K562 (cell line): ENCODE results near the gene PKHD1. TPM values are rescaled to one million over a fixed set of nuclear protein-coding genes. Genes with fewer than 3 reads are reported as not detected.
A peak's percentile ranks its signal among the peaks of the same experiment; 100 is the strongest.

Experiments used
- ATAC-seq: fragments of 200-7000 bp; cut with Tn5 transposase; 3 replicates; pipeline ENCODE4 v1.9.1; 2020; ENCODE audit warnings: moderate library complexity
- BruUV-seq: library from RNA; stranded (reverse); fragments of 400-500 nt; replicated peaks from 2 replicates; lab custom pipeline; 2021; lab: Mats Ljungman, UMichigan
- CTCF ChIA-PET: fragments of 300-600 bp; formaldehyde crosslinking; extraction: SDS; loops from one replicate; lab custom pipeline; 2021; ENCODE audit warnings: low intra/inter-chr PET ratio; lab: Yijun Ruan, JAX
- POLR2A ChIA-PET: fragments of 300-600, 350-650 bp; sonication (Branson Sonifier 250); formaldehyde crosslinking; extraction: SDS; loops from one replicate; lab custom pipeline; 2021; ENCODE audit warnings: antibody characterized with exemption, inconsistent platforms; lab: Yijun Ruan, JAX
- DNase-seq, 4 experiments: peaks; one replicate each; pipeline versions ENCODE4 v3.0.0 to v3.0.0-alpha.2; 2011 to 2018; ENCODE audit warnings: low spot score in 3 of 4, mixed read lengths in 3 of 4; ENCODE audit errors: extremely low read depth in 1 of 4
- FAIRE-seq: peaks from 2 replicates; lab custom pipeline; 2011; peaks lifted over from hg19 to GRCh38; lab: Jason Lieb, UNC
- H2AFZ ChIP-seq: 2 replicates; pipeline ENCODE4 v1.6.0; 2011; ENCODE audit warnings: low read depth, low read length, control low read depth, inconsistent platforms
- H3K27ac ChIP-seq: fragments of 200-600 bp; 3 replicates; pipeline ENCODE4 v1.8.0; 2011; ENCODE audit warnings: low read depth, mild to moderate bottlenecking, control low read depth, inconsistent platforms, low read length, moderate library complexity, mixed read lengths; ENCODE audit errors: extremely low read depth
- H3K27me3 ChIP-seq, 2 experiments: fragments of 300-600 bp in 1 of 2; 2 replicates in 1 of 2; 3 replicates in 1 of 2; pipeline versions ENCODE4 v1.6.0 to v1.8.0; 2011; ENCODE audit warnings: inconsistent platforms in 2 of 2, low read length in 2 of 2, mild to moderate bottlenecking in 1 of 2, mixed read lengths in 1 of 2, moderate library complexity in 1 of 2; ENCODE audit not compliant: control insufficient read depth in 2 of 2, insufficient read depth in 2 of 2
- H3K36me3 ChIP-seq: fragments of 300-600 bp; 3 replicates; pipeline ENCODE4 v1.8.0; 2011; ENCODE audit warnings: mild to moderate bottlenecking, low read length, inconsistent platforms; ENCODE audit not compliant: control insufficient read depth, insufficient read depth
- H3K4me1 ChIP-seq, 2 experiments: fragments of 200-600 bp in 1 of 2; replicated peaks in 1 of 2; 2 replicates in 1 of 2; 3 replicates in 1 of 2; pipeline versions ENCODE4 v1.5.1 to v1.8.0; 2011; ENCODE audit warnings: inconsistent platforms in 2 of 2, low read length in 2 of 2, mild to moderate bottlenecking in 1 of 2, mixed read lengths in 1 of 2, moderate library complexity in 1 of 2; ENCODE audit not compliant: control insufficient read depth in 2 of 2, insufficient read depth in 2 of 2
- H3K4me2 ChIP-seq: 2 replicates; pipeline ENCODE4 v1.6.1; 2011; ENCODE audit warnings: low read length, control low read depth, inconsistent platforms, mixed read lengths; ENCODE audit not compliant: insufficient read depth
- H3K4me3 ChIP-seq: fragments of 200-600 bp; sonication (generic), shearing (Covaris generic); 2 replicates; pipeline ENCODE4 v1.5.1; 2016; ENCODE audit warnings: control low read depth, inconsistent platforms
- H3K79me2 ChIP-seq: fragments of 200-600 bp; 3 replicates; pipeline ENCODE4 v1.8.0; 2011; ENCODE audit warnings: low read length, inconsistent platforms; ENCODE audit not compliant: control insufficient read depth, insufficient read depth
- H3K9ac ChIP-seq, 2 experiments: 2 replicates each; pipeline versions ENCODE4 v1.6.0 to v1.6.1; 2011; ENCODE audit warnings: low read depth in 2 of 2, low read length in 2 of 2, control low read depth in 1 of 2, inconsistent platforms in 1 of 2, mild to moderate bottlenecking in 1 of 2, mixed read lengths in 1 of 2; ENCODE audit not compliant: insufficient read depth in 1 of 2
- H3K9me1 ChIP-seq: one replicate; pipeline ENCODE4 v1.6.0; 2011; ENCODE audit warnings: inconsistent platforms, mild to moderate bottlenecking, low read length, moderate library complexity; ENCODE audit not compliant: control insufficient read depth, insufficient read depth
- H3K9me3 ChIP-seq: replicated peaks from 2 replicates; pipeline ENCODE4 v1.5.1; 2011; ENCODE audit warnings: low read depth, low read length, inconsistent platforms; ENCODE audit not compliant: control insufficient read depth, insufficient read depth
- H4K20me1 ChIP-seq: replicated peaks from 2 replicates; pipeline ENCODE4 v1.6.1; 2011; ENCODE audit warnings: low read length, inconsistent platforms, mixed read lengths; ENCODE audit not compliant: control insufficient read depth, insufficient read depth
- TBP ChIP-seq: optimal IDR thresholded peaks from 2 replicates; pipeline ENCODE3; 2011; ENCODE audit warnings: low read depth, low read length, improper control_type of control experiment
- WGBS: fragments of 100-300 bp; shearing (Covaris generic); methylation state at CpG from one replicate; pipeline ENCODE4 v1.1.6; 2016; ENCODE audit warnings: low coverage, mixed read lengths; ENCODE audit not compliant: insufficient coverage; ENCODE audit errors: missing lambda C conversion rate; 5-methylcytosine and 5-hydroxymethylcytosine counted together
- in situ Hi-C: fragments of 300-500 bp; cut with MboI; formaldehyde crosslinking; loops from 4 replicates; pipeline ENCODE4 v1.15.0; 2018; ENCODE audit warnings: inconsistent platforms, mixed read lengths
- intact Hi-C: fragments of 100-400 bp; cut with micrococcal nuclease; formaldehyde crosslinking; loops from 2 replicates; pipeline ENCODE4 v1.14.2; 2022
- polyA plus RNA-seq, 8 experiments: library from polyadenylated mRNA; depleted of rRNA in 4 of 8; stranded (reverse) in 5 of 8; unstranded in 3 of 8; fragments of >200 nt; fragmentation: Nextera tagmentation in 2 of 8; fragmentation: Illumina TruSeq in 1 of 8; extraction: Ambion mirVana in 2 of 8; extraction: Trizol in 1 of 8; gene quantifications; 2 replicates each; pipeline versions ENCODE4 v1.2.1 to v1.2.3, GENCODE V29; 2011 to 2014; ENCODE audit warnings: inconsistent platforms in 1 of 8, missing spikeins in 1 of 8
- total RNA-seq, 7 experiments: library from RNA; depleted of rRNA in 6 of 7; stranded (reverse); fragments of >200 nt in 6 of 7; fragmentation: Illumina TruSeq in 2 of 7; extraction: Trizol in 2 of 7; gene quantifications; 2 replicates each; pipeline versions ENCODE4 v1.2.1 to v1.2.3, GENCODE V29; 2011 to 2021; ENCODE audit warnings: low replicate concordance in 1 of 7
- TF ChIP-seq, protein P1 (sequence below), 2 experiments: fragments of 450-650 bp; formaldehyde crosslinking in 1 of 2; IDR thresholded peaks; 2 replicates each; pipeline versions ENCODE4 v1.4.0 to v1.6.1; 2014 to 2020; ENCODE audit warnings: mild to moderate bottlenecking in 2 of 2, borderline replicate concordance in 1 of 2, low read depth in 1 of 2

Gene PKHD1
- total and polyA plus RNA-seq, 9 of the 15 experiments (the other 6 are each of a cell fraction or from before 2014, with no cell fraction given): 0.01 to 0.04 (median 0.01) TPM; not detected in 6

DNA sequence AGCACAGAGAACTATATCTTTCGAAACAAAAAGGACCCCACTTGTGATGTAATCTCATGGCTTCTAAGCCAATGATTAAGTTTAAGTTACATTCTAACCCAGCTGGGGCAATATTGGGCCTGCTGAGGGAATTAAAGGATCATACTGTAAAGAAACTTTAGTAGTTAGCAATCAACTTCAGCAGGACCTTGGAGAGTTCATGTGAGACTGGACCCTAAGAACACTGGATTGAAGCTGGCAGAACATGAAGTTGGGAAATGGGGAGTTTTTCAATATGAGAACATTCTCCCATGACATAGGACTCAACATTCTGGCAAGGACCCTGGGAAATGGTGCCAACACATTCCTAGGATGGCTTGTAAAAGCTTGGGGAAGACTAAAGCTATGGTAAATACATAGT lies 516.2 kb downstream of the PKHD1 start:
- no peaks in the 10 kb centered on the region for H3K9me3 ChIP-seq
- FAIRE-seq: no peak
- no peak for TF ChIP-seq TBP
- TF ChIP-seq, protein P1, sequence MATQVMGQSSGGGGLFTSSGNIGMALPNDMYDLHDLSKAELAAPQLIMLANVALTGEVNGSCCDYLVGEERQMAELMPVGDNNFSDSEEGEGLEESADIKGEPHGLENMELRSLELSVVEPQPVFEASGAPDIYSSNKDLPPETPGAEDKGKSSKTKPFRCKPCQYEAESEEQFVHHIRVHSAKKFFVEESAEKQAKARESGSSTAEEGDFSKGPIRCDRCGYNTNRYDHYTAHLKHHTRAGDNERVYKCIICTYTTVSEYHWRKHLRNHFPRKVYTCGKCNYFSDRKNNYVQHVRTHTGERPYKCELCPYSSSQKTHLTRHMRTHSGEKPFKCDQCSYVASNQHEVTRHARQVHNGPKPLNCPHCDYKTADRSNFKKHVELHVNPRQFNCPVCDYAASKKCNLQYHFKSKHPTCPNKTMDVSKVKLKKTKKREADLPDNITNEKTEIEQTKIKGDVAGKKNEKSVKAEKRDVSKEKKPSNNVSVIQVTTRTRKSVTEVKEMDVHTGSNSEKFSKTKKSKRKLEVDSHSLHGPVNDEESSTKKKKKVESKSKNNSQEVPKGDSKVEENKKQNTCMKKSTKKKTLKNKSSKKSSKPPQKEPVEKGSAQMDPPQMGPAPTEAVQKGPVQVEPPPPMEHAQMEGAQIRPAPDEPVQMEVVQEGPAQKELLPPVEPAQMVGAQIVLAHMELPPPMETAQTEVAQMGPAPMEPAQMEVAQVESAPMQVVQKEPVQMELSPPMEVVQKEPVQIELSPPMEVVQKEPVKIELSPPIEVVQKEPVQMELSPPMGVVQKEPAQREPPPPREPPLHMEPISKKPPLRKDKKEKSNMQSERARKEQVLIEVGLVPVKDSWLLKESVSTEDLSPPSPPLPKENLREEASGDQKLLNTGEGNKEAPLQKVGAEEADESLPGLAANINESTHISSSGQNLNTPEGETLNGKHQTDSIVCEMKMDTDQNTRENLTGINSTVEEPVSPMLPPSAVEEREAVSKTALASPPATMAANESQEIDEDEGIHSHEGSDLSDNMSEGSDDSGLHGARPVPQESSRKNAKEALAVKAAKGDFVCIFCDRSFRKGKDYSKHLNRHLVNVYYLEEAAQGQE (IDR thresholded peaks at IDR 0.05; ENCODE audit: borderline replicate concordance): 0 out of 2 replicates have a peak, but pooled peaks have one; percentile 12
- TF ChIP-seq, protein P1 (CRISPR knock-in tag; IDR thresholded peaks at IDR 0.05; ENCODE audit: low read depth): no peak
- POLR2A ChIA-PET: no interaction called here
- H3K36me3 ChIP-seq: no peaks in the 10 kb centered on the region
- no peak overlapping the region for H3K27ac ChIP-seq
- 5% methylated on average over 1 of the region's 1 CpG for WGBS
- no peaks in the 10 kb centered on the region for H4K20me1 ChIP-seq
- H3K79me2 ChIP-seq: no peaks in the 10 kb centered on the region
- intact Hi-C loops (no loop called here), in situ Hi-C loops (no loop called here)
- no peak overlapping the region for H3K9ac ChIP-seq
- no peak for ATAC-seq
- H3K4me1 ChIP-seq: no peaks in the 10 kb centered on the region
- H3K9me1 ChIP-seq: no peaks in the 10 kb centered on the region
- no peak overlapping the region for H3K4me3 ChIP-seq
- H2AFZ ChIP-seq: no peak overlapping the region
- DNase-seq: no peak
- no peak overlapping the region for H3K4me2 ChIP-seq
- no peaks in the 10 kb centered on the region for H3K27me3 ChIP-seq
- CTCF ChIA-PET: no interaction called here
- no TSS peak for BruUV-seq
